Activated naive CD4-positive, alpha-beta T cell treated with anti-CD3 and anti-CD28 coated beads, Interleukin-2, amount 50 U/mL, for 16 hours (primary cell): ENCODE data around the gene PAX2.

Source experiments
- DNase-seq: peaks from one replicate; pipeline ENCODE4 v3.0.0-alpha.2; 2020

The PAX2 gene

GRCh38 chr10:100725071-100725471 lies 20.3 kb upstream of the PAX2 start:
- DNase-seq, result no peak

- no peak for DNase-seq
Observed at GRCh38 chr10:100725869-100726426, 19.4 kb upstream of the PAX2 start.

GRCh38 chr10:100727808-100728207 lies 17.6 kb upstream of the PAX2 start:
- DNase-seq, result no peak

- DNase-seq, result no peak
Observed at GRCh38 chr10:100728928-100729861, 16.2 kb upstream of the PAX2 start.

GRCh38 chr10:100729862-100730724 lies 15.3 kb upstream of the PAX2 start:
- DNase-seq, result no peak

- DNase-seq, result no peak
Observed at GRCh38 chr10:100730725-100731406, 14.5 kb upstream of the PAX2 start.

- no peak for DNase-seq
Observed at GRCh38 chr10:100731407-100732240, 13.8 kb upstream of the PAX2 start.

- no peak for DNase-seq
Observed at GRCh38 chr10:100732241-100732596, 13.2 kb upstream of the PAX2 start.

GRCh38 chr10:100733329-100733728 lies 12.1 kb upstream of the PAX2 start:
- DNase-seq, result no peak

GRCh38 chr10:100734295-100735086 lies 10.9 kb upstream of the PAX2 start:
- no peak for DNase-seq

- DNase-seq, result no peak
Observed at GRCh38 chr10:100735087-100735336, 10.4 kb upstream of the PAX2 start.

- no peak for DNase-seq
Observed at GRCh38 chr10:100735337-100736143, 9.8 kb upstream of the PAX2 start.

- DNase-seq, result no peak
Observed at GRCh38 chr10:100736144-100736808, 9.1 kb upstream of the PAX2 start.

GRCh38 chr10:100736809-100737354 lies 8.5 kb upstream of the PAX2 start:
- DNase-seq, result no peak

GRCh38 chr10:100737355-100738054 lies 7.9 kb upstream of the PAX2 start:
- no peak for DNase-seq

GRCh38 chr10:100738055-100738827 lies 7.1 kb upstream of the PAX2 start:
- no peak for DNase-seq

- no peak for DNase-seq
Observed at GRCh38 chr10:100739517-100740368, 5.6 kb upstream of the PAX2 start.
